Suprapubic skin (tissue), 4 donors: ENCODE measurements around the gene ASB6.

Experiments used
- CTCF ChIP-seq, 2 donors: fragments of 200-600 bp in 1 of 2; fragments of 450-650 bp in 1 of 2; sonication (generic) in 1 of 2; IDR thresholded peaks; one replicate each; pipeline ENCODE4 v1.5.1; 2016 to 2019; ENCODE audit warnings: antibody characterized with exemption in 2 of 2, mild to moderate bottlenecking in 1 of 2, moderate library complexity in 1 of 2
- EP300 ChIP-seq: sonication (generic); formaldehyde crosslinking; IDR thresholded peaks from one replicate; pipeline ENCODE4 v1.6.1; 2017; ENCODE audit warnings: antibody characterized with exemption
- POLR2A ChIP-seq, 2 donors: fragments of 450-650 bp; IDR thresholded peaks; one replicate each; pipeline ENCODE4 v1.6.1; 2017; ENCODE audit warnings: antibody characterized with exemption in 2 of 2, mild to moderate bottlenecking in 2 of 2, moderate library complexity in 2 of 2
- POLR2AphosphoS5 ChIP-seq, 3 donors: sonication (generic); formaldehyde crosslinking; IDR thresholded peaks; one replicate each; pipeline ENCODE4 v1.6.1; 2017; ENCODE audit warnings: antibody characterized with exemption in 3 of 3

- TF ChIP-seq CTCF (IDR thresholded peaks at IDR 0.05) (no peak), POLR2A (IDR thresholded peaks at IDR 0.05) (no peak), EP300 (no peak), POLR2AphosphoS5 (IDR thresholded peaks at IDR 0.05) (no peak)
Measured at GRCh38 chr9:129632460-129632859, 9.5 kb downstream of the ASB6 start.
